HTR-8/SVneo (cell line): ENCODE measurements around the gene RNASE3.
"Not testable (repeated sequence)": the region's sequence is repeated elsewhere in the genome, so short reads cannot be mapped to it uniquely, and the experiment has no call there.

ENCODE experiments used
- DNase-seq: peaks from one replicate; pipeline ENCODE4 v3.0.0; 2011; ENCODE audit warnings: low spot score, mixed read lengths; ENCODE audit not compliant: insufficient read length
- FAIRE-seq: peaks from 2 replicates; lab custom pipeline; 2011; peaks lifted over from hg19 to GRCh38; lab: Jason Lieb, UNC

The RNASE3 gene

DNA sequence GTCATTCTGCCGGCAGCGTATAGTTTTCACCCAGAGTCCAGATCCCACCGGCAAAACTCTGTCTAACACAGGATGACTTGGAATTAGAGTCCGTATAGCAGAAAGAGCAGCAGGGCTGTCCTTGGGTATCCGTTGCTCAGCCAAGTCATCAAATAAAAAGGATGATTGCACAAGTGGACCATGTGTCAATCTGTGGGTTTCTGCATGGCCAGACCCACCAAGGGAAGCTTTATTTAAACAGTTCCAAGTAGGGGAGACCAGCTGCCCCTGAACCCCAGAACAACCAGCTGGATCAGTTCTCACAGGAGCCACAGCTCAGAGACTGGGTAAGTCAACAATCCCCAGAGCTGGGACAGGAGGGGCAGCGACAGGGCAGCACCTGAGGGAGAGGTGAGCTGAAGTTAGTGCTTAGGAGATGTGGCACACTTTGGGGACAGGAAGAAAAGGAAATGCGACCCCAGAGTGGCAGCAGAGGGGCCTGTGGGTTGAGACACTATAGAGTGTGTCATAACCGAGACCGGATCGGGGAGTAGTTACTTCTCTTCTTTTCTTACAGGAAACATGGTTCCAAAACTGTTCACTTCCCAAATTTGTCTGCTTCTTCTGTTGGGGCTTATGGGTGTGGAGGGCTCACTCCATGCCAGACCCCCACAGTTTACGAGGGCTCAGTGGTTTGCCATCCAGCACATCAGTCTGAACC, at the start of gene RNASE3:
Gene RNASE3, plus strand, starts transcription at position 260 of the 700 bp plus-strand sequence. Its CDS starts 302 bp downstream, at position 562.
- FAIRE-seq, DNase-seq: not testable (repeated sequence)

DNA sequence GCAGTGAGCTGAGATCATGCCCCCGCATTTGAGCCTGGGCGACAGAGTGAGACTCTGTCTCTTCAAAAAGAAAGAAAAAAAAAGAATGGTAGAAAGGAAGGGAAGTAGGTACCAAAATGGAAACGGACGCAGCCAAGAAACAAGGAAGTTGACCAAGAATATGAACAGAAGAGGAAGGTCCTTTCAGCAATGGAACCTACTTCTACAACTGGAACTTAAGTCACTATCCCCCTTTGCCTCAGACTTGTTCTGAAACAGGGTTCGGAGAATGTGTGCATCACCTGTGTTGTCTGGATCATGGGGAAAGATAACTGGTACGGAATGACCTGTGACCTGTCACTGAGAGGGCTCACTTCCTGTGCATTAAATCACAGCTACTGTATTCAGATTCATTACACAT, 44.6 kb upstream of the RNASE3 start:
- no peak for DNase-seq

DNA sequence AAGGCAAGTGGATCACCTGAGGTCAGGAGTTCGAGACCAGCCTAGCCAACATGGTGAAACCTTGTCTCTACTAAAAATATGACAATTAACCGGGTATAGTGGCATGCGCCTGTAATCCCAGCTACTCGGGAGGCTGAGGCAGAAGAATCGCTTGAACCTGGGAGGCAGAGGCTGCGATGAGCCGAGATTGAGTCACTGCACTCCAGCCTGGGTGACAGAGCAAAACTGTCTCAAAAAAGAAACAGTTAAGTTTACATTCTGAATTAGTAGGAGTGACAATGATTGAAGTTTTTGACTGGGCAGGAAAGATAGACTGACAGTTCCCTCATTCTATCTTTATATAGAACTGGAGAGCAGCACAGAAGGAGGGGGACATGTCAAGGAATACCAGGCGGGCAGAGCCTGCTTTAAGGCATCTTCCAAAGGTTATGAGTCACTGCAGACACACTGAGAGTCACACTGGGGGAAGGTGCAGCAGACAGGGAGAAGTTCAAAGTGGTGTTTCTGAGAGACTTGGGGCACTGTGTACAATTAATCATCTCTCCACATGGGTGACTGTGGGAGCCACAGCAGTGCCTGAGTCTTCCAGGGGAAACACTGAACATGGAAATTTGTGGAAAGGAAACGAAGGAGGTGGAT, 42.8 kb upstream of the RNASE3 start:
- DNase-seq (no peak), FAIRE-seq (no peak)

More for the DNA sequence above, 44.6 kb upstream of the RNASE3 start:
- no peak for FAIRE-seq

DNA sequence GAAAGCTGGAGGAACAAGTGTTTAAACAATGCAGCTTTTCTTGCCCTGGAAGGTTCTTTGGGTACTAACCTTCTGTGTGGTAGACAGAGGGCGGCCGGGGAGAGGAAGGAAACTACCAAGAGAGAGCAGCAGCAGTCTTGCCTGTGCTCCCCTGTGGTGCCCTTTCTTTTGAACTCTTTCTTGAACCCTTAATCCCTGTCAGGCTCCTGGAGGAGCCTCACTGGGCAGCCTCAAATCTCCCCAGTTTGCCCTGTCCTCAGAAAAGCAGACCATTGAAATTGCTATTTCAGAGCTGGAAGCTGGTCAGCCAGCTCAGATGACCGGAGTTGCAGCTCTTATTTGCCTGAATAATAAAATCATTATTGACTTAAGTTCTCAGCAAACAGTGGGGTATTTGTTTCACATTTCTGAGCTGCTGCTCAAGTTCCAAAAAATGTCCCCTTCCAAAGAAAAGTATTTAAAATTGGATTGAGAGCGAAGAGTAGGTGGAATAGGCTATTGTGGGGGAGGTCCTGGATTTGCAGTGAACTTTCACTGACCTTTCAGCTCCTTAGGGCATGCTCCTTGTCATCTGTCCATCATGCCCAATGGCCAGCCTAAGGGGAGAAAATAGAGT, 42.1 kb upstream of the RNASE3 start:
- no peak for FAIRE-seq
- DNase-seq: no peak

DNA sequence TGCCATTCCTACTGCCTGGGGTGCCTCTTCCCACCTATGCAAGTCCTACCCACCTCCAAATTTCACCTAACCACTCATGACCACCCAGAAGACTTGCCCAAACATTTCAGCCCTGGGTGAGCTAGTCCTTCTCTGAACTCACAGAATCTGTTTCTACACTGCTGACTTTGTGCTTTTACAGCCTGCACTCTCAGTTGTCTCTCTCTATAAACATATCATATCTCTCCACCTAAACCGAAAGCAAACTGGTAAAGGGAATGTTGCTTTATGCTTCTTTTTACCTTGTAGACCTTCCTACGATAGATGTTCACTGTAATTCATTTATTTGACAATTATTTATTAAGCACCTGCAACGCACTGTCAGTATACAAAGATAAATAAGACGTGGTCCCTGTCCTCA, 38.1 kb upstream of the RNASE3 start:
- no peak for DNase-seq
- no peak for FAIRE-seq

DNA sequence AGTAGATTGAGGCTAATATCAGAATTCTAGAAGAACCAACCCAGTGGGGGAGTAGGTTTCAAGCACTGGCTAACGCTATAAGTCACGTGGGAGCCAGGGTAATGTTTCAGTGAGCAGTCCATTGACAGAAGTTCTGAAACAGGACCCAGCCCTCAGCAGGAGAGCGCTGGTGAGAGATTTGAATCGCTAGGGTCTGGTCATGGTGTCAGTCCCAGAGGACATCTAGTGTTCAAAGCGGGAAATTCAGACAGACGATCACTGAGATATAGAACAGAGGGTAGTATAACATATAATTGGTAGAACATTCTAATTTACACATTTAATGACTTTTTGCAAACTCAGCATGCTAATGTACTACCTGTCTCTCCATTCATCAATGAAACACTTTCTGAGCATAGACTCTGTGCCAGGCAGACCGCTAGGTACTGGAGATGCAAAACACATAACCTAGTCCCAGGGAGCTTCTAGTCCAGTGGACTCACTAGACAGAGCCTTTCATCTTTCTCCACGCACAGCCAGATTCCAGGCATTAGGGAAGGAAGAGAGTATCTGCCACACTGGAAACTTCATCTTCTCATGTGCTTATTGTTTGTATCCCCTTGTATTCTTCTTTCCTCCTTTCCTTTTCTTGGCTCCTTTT, 35.4 kb upstream of the RNASE3 start:
- DNase-seq (peak; percentile 47), FAIRE-seq (no peak)

DNA sequence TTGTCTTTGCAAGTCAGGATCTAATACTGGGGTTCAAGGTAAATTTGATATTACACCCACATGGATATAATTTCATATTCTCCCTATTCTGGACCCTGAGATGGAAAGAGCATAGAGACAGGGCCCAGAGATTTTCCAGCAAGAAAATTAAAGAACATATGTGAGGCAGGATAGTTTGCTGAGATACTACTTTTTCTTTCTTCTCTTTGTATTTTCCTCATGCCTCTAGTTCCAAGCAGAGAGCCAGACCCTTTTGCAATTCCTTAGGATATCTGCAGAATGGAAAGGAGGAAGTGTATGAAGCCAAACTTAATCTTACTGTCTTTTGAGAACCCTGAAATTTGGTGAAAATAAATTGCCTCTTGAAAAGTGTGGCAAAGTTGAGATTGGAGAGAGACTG, 34.0 kb upstream of the RNASE3 start:
- DNase-seq: no peak
- no peak for FAIRE-seq

DNA sequence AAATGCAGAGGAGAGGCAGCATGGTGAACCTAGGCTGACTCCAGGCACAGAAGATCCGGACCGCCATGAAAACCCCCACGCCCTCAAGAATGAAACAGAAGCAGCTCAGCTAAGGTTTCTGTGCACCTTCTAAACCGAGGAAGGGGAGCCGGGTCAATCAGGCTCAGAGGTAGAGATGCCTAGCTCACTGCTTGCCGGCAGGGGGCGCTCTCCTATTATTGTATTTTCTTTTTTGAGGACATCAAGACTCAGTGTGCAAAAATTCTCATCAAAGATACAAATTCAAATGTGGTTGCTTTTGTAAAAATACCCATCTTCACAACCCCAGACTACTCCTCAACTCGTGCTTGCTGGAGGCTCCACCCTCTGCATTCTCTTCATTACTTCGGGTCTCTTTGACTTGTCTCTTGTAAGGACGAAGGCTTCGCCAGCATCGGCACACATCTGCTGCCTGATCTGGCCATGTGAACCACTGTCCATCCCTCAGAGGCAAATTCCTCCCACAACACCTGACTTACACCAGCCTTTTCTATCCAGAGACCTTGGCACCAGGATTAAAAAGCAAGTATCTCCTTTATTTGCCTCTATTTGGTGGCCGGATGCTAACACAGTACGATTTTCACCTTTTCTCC, 33.4 kb upstream of the RNASE3 start:
- DNase-seq: peak; percentile 27
- no peak for FAIRE-seq

DNA sequence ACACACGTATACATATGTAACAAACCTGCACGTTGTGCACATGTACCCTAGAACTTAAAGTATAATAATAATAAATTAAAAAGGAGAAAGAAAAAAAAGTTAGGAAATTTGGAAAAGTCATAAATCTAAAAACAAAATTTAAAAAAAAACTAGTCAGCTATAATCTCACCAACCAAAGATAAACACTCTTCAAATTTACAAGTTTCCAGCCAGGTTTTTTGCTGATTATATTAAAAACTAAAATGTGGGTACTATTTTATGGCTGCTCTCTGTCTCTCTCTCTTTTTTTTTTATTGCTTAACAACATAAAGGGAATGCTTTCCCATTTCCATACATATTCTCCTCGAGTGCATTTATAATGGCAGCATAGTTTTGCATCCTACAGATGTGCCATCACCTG, 25.0 kb upstream of the RNASE3 start:
- FAIRE-seq: no peak
- DNase-seq: no peak

DNA sequence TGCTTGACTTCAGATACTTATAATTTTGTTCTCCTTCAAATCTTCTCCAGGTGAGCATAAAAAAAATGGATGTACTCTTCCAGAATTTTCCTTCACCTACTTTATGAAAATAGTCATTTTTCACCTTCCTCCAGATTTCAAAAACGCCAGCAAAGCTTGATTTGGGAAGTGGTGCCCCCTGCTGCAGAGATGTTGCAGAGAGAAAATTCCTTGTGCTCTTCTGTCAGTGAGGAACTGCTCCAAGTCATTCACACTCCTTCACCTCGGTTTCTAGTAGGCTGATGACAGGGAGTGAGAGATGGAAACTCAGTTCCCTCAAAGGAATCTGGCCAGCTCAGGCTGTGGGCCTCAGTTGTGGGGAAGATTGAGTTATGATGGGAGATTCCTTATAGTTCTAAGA, 24.2 kb upstream of the RNASE3 start:
- DNase-seq (no peak), FAIRE-seq (no peak)

DNA sequence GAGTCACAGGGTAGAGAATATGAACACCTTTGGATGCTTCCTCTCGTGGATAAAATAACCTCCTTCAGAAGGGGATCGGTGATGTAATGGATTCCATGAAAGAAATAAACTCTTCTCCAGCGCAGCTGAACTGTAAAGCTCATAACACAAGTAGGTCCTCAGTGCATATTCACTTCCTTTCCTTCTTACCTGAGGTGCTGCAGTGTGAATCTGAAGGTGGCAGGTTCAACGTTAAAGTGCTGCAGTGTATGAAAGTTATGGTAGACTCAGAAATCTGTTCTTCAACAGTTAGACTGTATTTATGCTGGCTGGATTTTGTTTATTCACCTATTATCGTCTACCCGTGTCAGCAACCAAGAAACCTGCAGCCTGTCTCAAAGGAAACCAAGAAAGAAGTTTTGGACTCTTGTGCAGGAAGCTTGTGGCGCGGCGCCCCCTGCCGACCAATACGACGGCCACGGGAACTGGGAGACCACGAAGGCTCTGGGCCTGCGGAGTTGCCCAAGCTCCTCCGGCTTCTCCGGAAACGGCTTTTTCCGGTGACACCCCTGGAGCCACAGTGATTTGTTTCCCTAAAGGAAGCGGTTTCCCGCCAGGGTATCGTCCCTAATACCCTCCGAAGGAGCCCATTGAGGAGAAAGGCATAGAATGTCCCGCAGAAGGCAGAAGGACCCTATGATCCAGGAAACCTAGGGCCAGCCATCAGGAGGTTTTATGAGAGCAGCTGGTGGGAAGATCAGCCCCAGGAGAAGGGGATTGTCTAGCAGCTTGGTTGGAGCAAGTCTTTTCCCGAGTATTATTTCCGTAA, 17.6 kb upstream of the RNASE3 start:
- DNase-seq: peak; percentile 10
- no peak for FAIRE-seq

DNA sequence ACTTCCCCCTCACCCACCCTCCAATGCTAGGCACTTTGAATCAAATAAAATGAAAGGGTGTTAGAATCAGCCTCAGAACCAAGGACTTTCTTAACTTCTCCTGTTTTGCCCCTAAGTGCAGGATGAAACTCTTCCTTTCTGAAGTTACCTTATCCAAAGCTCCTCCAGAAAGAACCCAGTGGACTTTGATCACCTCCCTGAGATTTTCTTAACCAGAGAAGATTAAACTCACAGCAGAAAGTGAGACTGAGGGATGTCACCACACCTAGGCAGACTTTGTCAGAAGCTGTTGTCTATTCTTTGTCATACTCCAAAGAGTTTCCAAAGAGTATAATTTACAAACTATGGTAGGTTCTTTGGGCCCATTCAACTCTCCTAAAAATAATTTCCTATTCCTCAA, 14.2 kb upstream of the RNASE3 start:
- no peak for DNase-seq
- no peak for FAIRE-seq

DNA sequence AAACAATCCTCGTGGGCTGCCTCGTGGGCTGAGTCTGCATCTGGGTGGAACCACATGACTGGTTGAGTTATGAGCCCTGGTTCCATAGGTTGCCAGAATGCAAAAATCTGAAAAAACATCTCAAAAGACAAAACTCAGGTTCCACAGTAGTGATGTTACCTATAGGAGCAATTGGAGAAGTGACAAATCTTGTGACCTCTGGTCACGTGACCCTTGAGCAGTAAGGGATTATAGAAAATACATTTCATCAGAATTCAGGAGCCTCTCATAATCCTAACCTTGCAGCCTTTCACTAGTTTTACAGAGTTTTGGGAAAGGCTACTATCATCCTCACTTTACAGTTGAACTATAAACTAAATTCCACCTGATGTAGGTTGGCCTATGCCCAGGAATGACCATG, 12.5 kb upstream of the RNASE3 start:
- no peak for FAIRE-seq

DNA sequence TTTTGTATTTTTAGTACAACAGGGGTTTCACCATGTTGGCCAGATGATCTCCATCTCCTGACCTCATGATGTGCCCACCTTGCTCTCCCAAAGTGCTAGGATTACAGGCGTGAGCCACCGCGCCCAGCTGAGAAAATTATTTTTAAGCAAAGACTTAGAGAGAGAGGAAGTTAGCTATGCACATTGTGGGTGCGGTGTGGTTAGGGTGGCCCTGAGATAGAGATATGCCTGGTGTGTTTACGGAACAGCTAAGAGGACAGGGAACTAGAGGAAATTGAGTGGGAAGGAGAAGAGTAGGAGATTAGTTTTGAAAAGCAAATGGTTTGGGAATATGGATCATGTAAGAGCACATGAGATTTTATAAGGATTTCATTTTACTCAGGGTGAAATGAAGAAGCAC, 10.0 kb upstream of the RNASE3 start:
- DNase-seq, FAIRE-seq: not testable (repeated sequence)

More for the DNA sequence above, 12.5 kb upstream of the RNASE3 start:
- DNase-seq: no peak

DNA sequence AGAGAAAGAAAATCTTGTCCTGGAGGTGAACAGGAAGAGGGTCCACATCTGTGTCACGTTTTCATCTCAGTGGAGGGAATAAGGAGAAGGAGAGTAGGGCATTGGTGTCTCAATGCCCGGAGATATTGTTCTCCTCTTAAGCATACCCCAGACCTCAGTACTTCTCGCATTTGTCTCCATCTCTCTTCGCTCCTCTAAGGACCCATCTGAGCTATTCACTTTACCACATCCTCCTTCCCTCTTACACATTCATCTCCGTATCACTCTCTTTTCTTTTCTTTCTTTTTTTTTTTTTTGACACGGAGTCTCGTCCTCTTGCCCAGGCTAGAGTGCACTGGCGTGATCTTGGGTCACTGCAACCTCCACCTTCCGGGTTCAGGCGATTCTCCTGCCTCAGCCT, 8.4 kb upstream of the RNASE3 start:
- not testable (repeated sequence) for DNase-seq, FAIRE-seq

DNA sequence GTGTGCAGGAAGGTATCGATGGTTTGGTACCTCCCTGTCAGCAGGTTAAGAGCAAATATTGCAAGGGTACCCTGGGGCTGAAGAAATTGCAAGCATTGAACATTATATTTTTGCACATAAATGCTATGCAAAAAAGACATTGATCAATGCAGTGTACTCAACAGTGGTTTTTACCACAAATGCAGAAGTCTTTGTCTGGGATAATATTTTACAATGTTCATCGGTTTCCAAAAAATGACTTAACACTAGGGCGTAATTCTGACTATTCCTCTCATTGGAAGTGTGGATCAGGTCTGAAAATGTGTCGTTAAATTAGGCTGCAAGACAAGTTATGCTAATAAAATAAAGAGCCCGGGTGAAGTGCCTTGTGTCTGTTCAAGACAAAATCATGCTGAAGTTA, 2.8 kb upstream of the RNASE3 start:
- not testable (repeated sequence) for FAIRE-seq, DNase-seq

DNA sequence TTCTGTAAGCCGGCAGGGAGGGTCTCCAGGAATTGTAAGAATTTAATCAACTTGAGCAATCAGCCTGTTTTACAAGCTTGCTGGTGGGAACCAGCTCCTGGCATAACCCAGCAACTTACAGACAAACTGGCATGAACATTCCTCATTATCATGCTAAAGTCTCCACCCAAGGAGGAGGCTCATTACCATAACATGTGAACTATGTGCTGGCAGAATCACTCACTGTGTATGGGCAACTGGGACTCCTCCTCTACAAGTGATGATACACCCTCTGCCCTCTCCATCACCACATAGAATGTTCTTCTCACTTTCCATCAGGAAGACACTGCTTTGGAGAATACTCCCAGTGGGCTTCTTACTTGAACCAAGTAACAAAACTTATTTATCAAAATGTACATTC, 4.1 kb downstream of the RNASE3 start:
- FAIRE-seq, DNase-seq: not testable (repeated sequence)

DNA sequence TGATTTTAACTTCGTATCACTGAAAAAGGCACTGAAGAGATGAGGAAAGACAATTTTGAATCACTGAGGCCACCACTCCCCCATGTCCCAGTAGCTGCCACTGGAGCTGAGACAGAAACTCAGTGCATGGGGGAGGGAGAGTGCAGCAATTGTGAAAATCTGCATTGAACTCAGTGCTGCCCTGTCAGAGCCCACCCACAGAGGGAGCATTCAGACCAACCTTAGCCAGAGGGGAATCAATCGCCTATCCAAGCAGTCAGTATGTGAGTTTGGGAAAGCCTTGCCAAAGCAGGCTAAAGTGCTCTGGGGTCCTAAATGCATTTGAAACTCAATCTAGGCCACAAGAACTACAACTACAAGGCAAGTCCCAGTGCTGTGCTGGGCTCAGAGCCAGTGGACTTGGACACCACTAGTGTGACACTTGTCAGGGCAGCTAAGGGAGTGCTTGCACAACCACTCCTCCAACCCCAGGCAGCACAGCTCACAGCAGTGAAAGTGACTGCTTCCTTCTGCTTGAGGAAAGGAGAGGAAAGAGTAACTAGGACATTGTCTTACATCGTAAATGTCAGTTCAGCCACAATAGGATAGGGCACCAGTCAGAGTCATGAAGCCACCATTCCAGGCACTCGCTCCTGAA, 13.3 kb downstream of the RNASE3 start:
- FAIRE-seq (no peak), DNase-seq (no peak)

DNA sequence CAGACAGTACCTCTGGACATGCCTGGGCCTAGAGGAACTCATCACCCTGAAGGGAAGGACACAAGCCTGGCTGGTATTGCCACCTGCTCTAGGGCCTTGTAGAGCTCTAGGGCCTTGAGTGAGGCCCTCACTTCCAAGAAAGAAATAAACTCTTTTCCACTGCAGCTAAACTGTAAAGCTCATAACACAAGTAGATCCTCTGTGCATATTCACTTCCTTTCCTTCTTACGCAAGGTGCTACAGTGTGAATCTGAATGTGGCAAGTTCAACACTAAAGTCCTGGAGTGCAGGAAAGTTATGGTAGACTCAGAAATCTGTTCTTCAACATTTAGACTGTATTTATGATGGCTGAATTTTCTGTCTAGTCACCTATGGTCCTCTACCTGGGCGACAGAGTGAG, 14.5 kb downstream of the RNASE3 start:
- FAIRE-seq (no peak), DNase-seq (no peak)
